Cardiac muscle cell (in vitro differentiated cells and primary cell): ENCODE measurements around the gene ENOX1. TPM values are rescaled to one million over a fixed set of nuclear protein-coding genes. Genes with fewer than 3 reads are reported as not detected.
A peak's percentile ranks its signal among the peaks of the same experiment; 100 is the strongest.

ENCODE experiments used
- DNase-seq, 2 donors: peaks; one replicate each; pipeline versions ENCODE4 v3.0.0 to v3.0.0-alpha.2; 2010 to 2017; ENCODE audit warnings: low read depth in 1 of 2, low spot score in 1 of 2
- H3K27ac ChIP-seq: fragments of 200-600 bp; sonication (generic); 2 replicates; pipeline ENCODE4 v1.5.1; 2016
- H3K27me3 ChIP-seq: fragments of 200-600 bp; sonication (generic); 2 replicates; pipeline ENCODE4 v1.6.0; 2016; ENCODE audit warnings: control low read depth
- H3K36me3 ChIP-seq: fragments of 200-600 bp; sonication (generic); 2 replicates; pipeline ENCODE4 v1.5.1; 2016; ENCODE audit warnings: control low read depth
- H3K4me1 ChIP-seq: fragments of 200-600 bp; sonication (generic); 2 replicates; pipeline ENCODE4 v1.8.1; 2017; ENCODE audit warnings: low read depth, mild to moderate bottlenecking, mixed run types
- H3K4me3 ChIP-seq: fragments of 200-600 bp; sonication (generic); 2 replicates; pipeline ENCODE4 v1.5.1; 2016; ENCODE audit warnings: mild to moderate bottlenecking
- H3K9me3 ChIP-seq: fragments of 200-600 bp; sonication (generic); 2 replicates; pipeline ENCODE4 v1.5.1; 2017; ENCODE audit warnings: low read depth, mild to moderate bottlenecking, control low read depth
- polyA plus RNA-seq: library from polyadenylated mRNA; unstranded; fragments of >200 nt; fragmentation: Nextera tagmentation; extraction: Ambion mirVana; gene quantifications from 2 replicates; pipeline ENCODE4 v1.2.1, GENCODE V29; 2016
- total RNA-seq: library from RNA; depleted of rRNA; stranded (reverse); fragments of >200 nt; gene quantifications from 2 replicates; pipeline ENCODE4 v1.2.3, GENCODE V29; 2016
- TF ChIP-seq, protein P1 (sequence below): IDR thresholded peaks from 2 replicates; pipeline ENCODE4 v1.5.1; 2012; ENCODE audit warnings: low read depth, mild to moderate bottlenecking, low read length

Gene ENOX1
- total and polyA plus RNA-seq, 2 experiments from 2014 or later: 2.0 to 5.1 TPM

GRCh38 chr13:43291287-43292060, 495.3 kb downstream of the ENOX1 start:
- H3K9me3 ChIP-seq: no peaks in the 10 kb centered on the region
- no peak overlapping the region for H3K27ac ChIP-seq
- DNase-seq: no peak
- TF ChIP-seq, protein P1, sequence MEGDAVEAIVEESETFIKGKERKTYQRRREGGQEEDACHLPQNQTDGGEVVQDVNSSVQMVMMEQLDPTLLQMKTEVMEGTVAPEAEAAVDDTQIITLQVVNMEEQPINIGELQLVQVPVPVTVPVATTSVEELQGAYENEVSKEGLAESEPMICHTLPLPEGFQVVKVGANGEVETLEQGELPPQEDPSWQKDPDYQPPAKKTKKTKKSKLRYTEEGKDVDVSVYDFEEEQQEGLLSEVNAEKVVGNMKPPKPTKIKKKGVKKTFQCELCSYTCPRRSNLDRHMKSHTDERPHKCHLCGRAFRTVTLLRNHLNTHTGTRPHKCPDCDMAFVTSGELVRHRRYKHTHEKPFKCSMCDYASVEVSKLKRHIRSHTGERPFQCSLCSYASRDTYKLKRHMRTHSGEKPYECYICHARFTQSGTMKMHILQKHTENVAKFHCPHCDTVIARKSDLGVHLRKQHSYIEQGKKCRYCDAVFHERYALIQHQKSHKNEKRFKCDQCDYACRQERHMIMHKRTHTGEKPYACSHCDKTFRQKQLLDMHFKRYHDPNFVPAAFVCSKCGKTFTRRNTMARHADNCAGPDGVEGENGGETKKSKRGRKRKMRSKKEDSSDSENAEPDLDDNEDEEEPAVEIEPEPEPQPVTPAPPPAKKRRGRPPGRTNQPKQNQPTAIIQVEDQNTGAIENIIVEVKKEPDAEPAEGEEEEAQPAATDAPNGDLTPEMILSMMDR: no peak
- H3K4me1 ChIP-seq: peaks cover 13% of the 10 kb centered on the region
- H3K27me3 ChIP-seq: no peaks in the 10 kb centered on the region
- H3K36me3 ChIP-seq: no peaks in the 10 kb centered on the region
- H3K4me3 ChIP-seq: no peak overlapping the region

DNA sequence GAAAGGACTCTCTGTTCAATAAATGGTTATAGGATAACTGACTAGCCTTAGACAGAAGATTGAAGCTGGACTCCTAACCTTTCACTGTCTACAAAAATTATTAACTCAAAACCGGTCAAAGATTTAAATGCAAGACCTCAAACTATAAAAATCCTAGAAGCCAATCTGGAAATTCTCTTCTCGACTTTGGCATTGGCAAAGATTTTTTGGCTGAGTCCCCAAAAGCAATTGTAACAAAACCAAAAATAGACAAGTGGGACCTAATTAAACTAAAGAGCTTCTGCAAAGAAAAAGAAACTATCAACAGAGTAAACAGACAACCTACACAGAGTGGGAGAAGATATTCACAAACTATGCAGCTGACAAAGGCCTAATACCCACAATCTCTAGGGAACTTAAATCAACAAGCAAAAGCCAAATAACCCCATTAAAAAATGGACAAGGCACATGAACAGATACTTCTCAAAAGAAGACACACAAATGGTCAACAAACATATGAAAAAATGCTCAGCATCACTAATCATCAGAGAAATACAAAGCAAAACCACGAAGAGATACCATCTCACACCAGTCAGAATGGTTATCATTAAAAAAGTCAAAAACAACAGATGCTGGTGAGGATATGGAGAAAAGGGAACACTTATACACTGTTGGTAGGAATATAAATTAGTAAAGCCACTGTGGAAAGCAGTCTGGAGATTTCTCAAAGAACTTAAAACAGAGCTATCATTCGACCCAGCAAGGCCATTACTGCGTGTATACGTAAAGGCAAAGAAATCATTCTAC, 497.1 kb downstream of the ENOX1 start:
- no peak for DNase-seq

GRCh38 chr13:43286751-43287150, 500.0 kb downstream of the ENOX1 start:
- Histone ChIP-seq H3K27ac (no peak overlapping the region), H3K4me1 (peaks cover 25% of the 10 kb centered on the region), H3K36me3 (no peaks in the 10 kb centered on the region), H3K9me3 (no peaks in the 10 kb centered on the region), H3K27me3 (no peaks in the 10 kb centered on the region), H3K4me3 (no peak overlapping the region)
- DNase-seq: no peak
- TF ChIP-seq, protein P1: no peak

More for the DNA sequence above, 497.1 kb downstream of the ENOX1 start:
- Histone ChIP-seq H3K9me3 (no peaks in the 10 kb centered on the region), H3K27me3 (no peaks in the 10 kb centered on the region), H3K27ac (no peak overlapping the region), H3K4me3 (no peak overlapping the region), H3K4me1 (peaks cover 17% of the 10 kb centered on the region), H3K36me3 (no peaks in the 10 kb centered on the region)
- TF ChIP-seq, protein P1: no peak

DNA sequence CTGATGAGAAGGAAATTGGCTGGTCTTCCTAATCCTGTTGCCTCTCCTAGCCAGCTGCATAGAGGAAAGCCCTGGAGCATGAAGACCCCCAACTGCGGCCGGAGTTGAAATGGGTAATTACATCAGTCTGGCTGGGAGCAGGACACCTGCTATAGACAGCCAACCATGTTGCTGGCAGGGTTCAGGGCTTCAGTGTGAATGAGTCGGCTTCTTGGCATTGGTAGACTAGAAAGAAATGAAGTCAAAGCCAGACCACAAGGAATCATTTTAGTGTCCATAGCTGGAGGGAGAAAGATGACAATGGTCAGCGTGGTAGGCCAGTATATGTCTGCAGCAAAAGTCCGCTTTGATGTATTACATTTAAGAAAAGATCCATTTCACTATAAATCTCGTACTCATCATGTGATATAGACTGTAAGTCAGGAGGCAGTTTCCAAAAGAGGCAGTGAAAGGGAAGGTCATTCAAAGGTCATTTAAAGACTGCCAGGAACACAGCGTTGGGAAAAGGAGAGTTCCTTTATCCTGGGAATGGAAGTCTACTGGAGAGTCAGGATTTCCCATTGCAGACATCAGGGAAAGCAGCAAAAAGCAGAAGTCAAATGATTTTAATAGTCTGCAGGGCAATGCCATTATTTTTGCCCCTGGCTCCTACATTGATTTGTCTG, 500.7 kb downstream of the ENOX1 start:
- no peak overlapping the region for H3K4me3 ChIP-seq
- no peak for DNase-seq
- TF ChIP-seq, protein P1: no peak
- H3K27ac ChIP-seq: no peak overlapping the region
- H3K36me3 ChIP-seq: no peaks in the 10 kb centered on the region
- H3K4me1 ChIP-seq: peaks cover 25% of the 10 kb centered on the region
- H3K9me3 ChIP-seq: no peaks in the 10 kb centered on the region
- no peaks in the 10 kb centered on the region for H3K27me3 ChIP-seq

- no peak overlapping the region for H3K4me3 ChIP-seq
- H3K9me3 ChIP-seq: no peaks in the 10 kb centered on the region
- DNase-seq: peak in 1 of 2 donors; percentile 36
- no peaks in the 10 kb centered on the region for H3K27me3 ChIP-seq
- no peaks in the 10 kb centered on the region for H3K36me3 ChIP-seq
- H3K4me1 ChIP-seq: peaks cover 25% of the 10 kb centered on the region
- TF ChIP-seq, protein P1: no peak
- H3K27ac ChIP-seq: no peak overlapping the region
Observed at GRCh38 chr13:43284162-43284561, 502.6 kb downstream of the ENOX1 start.
